Fibroblast of pulmonary artery (primary cell): ENCODE results near the gene ZNF577.

Experiments
- DNase-seq: peaks from one replicate; pipeline ENCODE4 v3.0.0-alpha.2; 2010; ENCODE audit warnings: low read depth
- H3K4me3 ChIP-seq: replicated peaks from 2 replicates; pipeline ENCODE4 v1.5.1; 2011; ENCODE audit warnings: low read depth, mild to moderate bottlenecking, control low read depth, low read length, moderate library complexity
- TF ChIP-seq, protein P1 (sequence below): IDR thresholded peaks from 2 replicates; pipeline ENCODE4 v1.5.1; 2011; ENCODE audit warnings: mild to moderate bottlenecking, control low read depth, low read length, inconsistent platforms; ENCODE audit errors: missing control alignments

ZNF577 gene

DNA sequence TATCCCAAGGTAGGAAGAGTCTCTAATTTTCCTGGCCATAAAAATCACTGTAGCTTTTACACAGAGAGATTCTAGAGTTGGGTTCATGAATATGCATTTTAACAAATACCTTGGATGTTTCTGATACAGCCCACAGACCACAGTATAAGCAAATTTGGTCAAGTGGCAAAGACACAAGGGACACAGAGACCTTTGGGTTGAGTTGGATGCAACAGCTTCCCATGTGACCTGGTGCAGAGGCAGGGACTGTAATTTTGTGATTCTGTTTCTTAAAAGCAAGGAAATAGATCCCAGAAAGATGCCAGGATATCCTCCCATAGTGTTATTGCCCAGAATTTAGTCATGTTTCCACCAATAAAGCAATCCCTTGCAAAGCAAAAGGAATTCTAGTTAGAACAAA, 65.8 kb downstream of the ZNF577 start:
- peak; percentile 14 for DNase-seq

DNA sequence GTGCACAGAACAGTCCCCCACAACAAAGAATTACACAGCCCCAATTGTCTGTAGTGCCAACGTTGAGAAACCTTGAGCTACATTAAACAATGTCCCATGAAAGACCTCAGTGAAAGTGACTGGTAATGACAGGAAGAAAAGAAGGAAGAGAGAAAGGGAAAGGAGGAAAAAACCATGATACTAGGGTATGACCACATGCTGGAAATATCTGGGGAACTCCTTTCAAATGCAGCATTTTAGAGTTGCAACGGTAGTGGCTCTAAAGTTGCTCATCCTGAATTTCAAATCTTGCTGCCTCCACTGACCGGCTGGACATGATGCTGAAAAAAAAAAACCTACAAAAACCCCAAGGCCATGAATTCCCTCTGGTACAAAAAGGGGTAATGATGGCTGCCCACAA, 66.3 kb downstream of the ZNF577 start:
- no peak for DNase-seq
- TF ChIP-seq, protein P1, sequence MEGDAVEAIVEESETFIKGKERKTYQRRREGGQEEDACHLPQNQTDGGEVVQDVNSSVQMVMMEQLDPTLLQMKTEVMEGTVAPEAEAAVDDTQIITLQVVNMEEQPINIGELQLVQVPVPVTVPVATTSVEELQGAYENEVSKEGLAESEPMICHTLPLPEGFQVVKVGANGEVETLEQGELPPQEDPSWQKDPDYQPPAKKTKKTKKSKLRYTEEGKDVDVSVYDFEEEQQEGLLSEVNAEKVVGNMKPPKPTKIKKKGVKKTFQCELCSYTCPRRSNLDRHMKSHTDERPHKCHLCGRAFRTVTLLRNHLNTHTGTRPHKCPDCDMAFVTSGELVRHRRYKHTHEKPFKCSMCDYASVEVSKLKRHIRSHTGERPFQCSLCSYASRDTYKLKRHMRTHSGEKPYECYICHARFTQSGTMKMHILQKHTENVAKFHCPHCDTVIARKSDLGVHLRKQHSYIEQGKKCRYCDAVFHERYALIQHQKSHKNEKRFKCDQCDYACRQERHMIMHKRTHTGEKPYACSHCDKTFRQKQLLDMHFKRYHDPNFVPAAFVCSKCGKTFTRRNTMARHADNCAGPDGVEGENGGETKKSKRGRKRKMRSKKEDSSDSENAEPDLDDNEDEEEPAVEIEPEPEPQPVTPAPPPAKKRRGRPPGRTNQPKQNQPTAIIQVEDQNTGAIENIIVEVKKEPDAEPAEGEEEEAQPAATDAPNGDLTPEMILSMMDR, result no peak
- H3K4me3 ChIP-seq, result no peak overlapping the region

More for the DNA sequence above, 65.8 kb downstream of the ZNF577 start:
- no peak overlapping the region for H3K4me3 ChIP-seq
- TF ChIP-seq, protein P1, result no peak
